ENCODE measurements around the gene NAT10.

- TF ChIP-seq TAF1 (IDR thresholded peaks at IDR 0.05; ENCODE audit: borderline replicate concordance, low read depth, low read length) (no peak), POLR2A (IDR thresholded peaks at IDR 0.05; ENCODE audit: low read depth, low read length) (no peak)
These were observed 33.4 kb upstream of the NAT10 start for GRCh38 chr11:34072041-34072440.

All from GM12892 (cell line).